Mesenchymal stem cell (in vitro differentiated cells and primary cell): Measurements from ENCODE around the gene ITGA8.
A peak's percentile ranks its signal among the peaks of the same experiment; 100 is the strongest.
"Not testable (repeated sequence)": the region's sequence is repeated elsewhere in the genome, so short reads cannot be mapped to it uniquely, and the experiment has no call there.

Experiments used
- DNase-seq: peaks from one replicate; pipeline ENCODE4 v3.0.0-alpha.2; 2013
- H2AFZ ChIP-seq: one replicate; pipeline ENCODE4 v1.6.1; 2013; ENCODE audit warnings: low read depth, mild to moderate bottlenecking, control low read depth, inconsistent platforms, low read length, moderate library complexity
- H2AK5ac ChIP-seq: 2 replicates; pipeline ENCODE4 v1.6.1; 2013; ENCODE audit warnings: low read length, moderate library complexity, mild to moderate bottlenecking, inconsistent platforms; ENCODE audit not compliant: severe bottlenecking
- H2BK120ac ChIP-seq: one replicate; pipeline ENCODE4 v1.6.1; 2013; ENCODE audit warnings: low read depth, mild to moderate bottlenecking, inconsistent platforms, low read length, moderate library complexity
- H2BK12ac ChIP-seq, 2 experiments: one replicate each; pipeline ENCODE4 v1.6.1; 2013; ENCODE audit warnings: inconsistent platforms in 2 of 2, low read length in 2 of 2, mild to moderate bottlenecking in 2 of 2, moderate library complexity in 2 of 2, control low read depth in 1 of 2
- H2BK15ac ChIP-seq: one replicate; pipeline ENCODE4 v1.6.1; 2013; ENCODE audit warnings: mild to moderate bottlenecking, low read depth, inconsistent platforms; ENCODE audit not compliant: poor library complexity, severe bottlenecking
- H2BK5ac ChIP-seq: 2 replicates; pipeline ENCODE4 v1.6.1; 2013; ENCODE audit warnings: low read depth, mild to moderate bottlenecking, low read length, control low read depth, inconsistent platforms; ENCODE audit not compliant: poor library complexity, severe bottlenecking
- H3K14ac ChIP-seq, 2 experiments: one replicate each; pipeline ENCODE4 v1.6.1; 2013; ENCODE audit warnings: inconsistent platforms in 2 of 2, low read length in 2 of 2, control low read depth in 1 of 2, mild to moderate bottlenecking in 1 of 2, moderate library complexity in 1 of 2
- H3K18ac ChIP-seq, 2 experiments: one replicate each; pipeline ENCODE4 v1.6.1; 2013; ENCODE audit warnings: inconsistent platforms in 2 of 2, low read length in 2 of 2, control low read depth in 1 of 2, low read depth in 1 of 2, mild to moderate bottlenecking in 1 of 2
- H3K23ac ChIP-seq, 2 experiments: one replicate each; pipeline ENCODE4 v1.6.1; 2013; ENCODE audit warnings: inconsistent platforms in 2 of 2, low read length in 2 of 2, mild to moderate bottlenecking in 2 of 2, moderate library complexity in 2 of 2, control low read depth in 1 of 2
- H3K27ac ChIP-seq: 2 replicates; pipeline ENCODE4 v1.5.1; 2013; ENCODE audit warnings: mild to moderate bottlenecking, moderate library complexity, low read length, control low read depth, inconsistent platforms; ENCODE audit not compliant: poor library complexity, severe bottlenecking
- H3K27me3 ChIP-seq, 2 experiments: 2 replicates each; pipeline versions ENCODE4 v1.6.1 to v1.7.0; 2013; ENCODE audit warnings: low read length in 2 of 2, mild to moderate bottlenecking in 2 of 2, moderate library complexity in 2 of 2, control low read depth in 1 of 2, inconsistent platforms in 1 of 2; ENCODE audit not compliant: control insufficient read depth in 1 of 2, insufficient read depth in 1 of 2
- H3K36me3 ChIP-seq, 2 experiments: 2 replicates each; pipeline versions ENCODE4 v1.6.1 to v1.7.0; 2013; ENCODE audit warnings: low read length in 2 of 2, control low read depth in 1 of 2, inconsistent platforms in 1 of 2, low read depth in 1 of 2, mild to moderate bottlenecking in 1 of 2; ENCODE audit not compliant: insufficient read depth in 2 of 2, control insufficient read depth in 1 of 2
- H3K4ac ChIP-seq, 2 experiments: one replicate each; pipeline ENCODE4 v1.6.1; 2013; ENCODE audit warnings: inconsistent platforms in 2 of 2, low read length in 2 of 2, mild to moderate bottlenecking in 2 of 2, moderate library complexity in 2 of 2, control low read depth in 1 of 2, low read depth in 1 of 2
- H3K4me1 ChIP-seq: 2 replicates; pipeline ENCODE4 v1.6.1; 2013; ENCODE audit warnings: low read depth, low read length, control low read depth; ENCODE audit not compliant: control insufficient read depth, insufficient read depth
- H3K4me2 ChIP-seq: 2 replicates; pipeline ENCODE4 v1.6.1; 2013; ENCODE audit warnings: low read length, mild to moderate bottlenecking, inconsistent platforms; ENCODE audit not compliant: poor library complexity, severe bottlenecking
- H3K4me3 ChIP-seq, 2 experiments: 2 replicates each; pipeline versions ENCODE4 v1.5.1 to v1.7.0; 2013; ENCODE audit warnings: low read length in 2 of 2, mild to moderate bottlenecking in 2 of 2, control low read depth in 1 of 2, low read depth in 1 of 2; ENCODE audit not compliant: insufficient read depth in 1 of 2
- H3K79me1 ChIP-seq: replicated peaks from 2 replicates; pipeline ENCODE4 v1.6.1; 2013; ENCODE audit warnings: mild to moderate bottlenecking, control low read depth, low read length, inconsistent platforms; ENCODE audit not compliant: poor library complexity, severe bottlenecking
- H3K9ac ChIP-seq: 2 replicates; pipeline ENCODE4 v1.7.0; 2013; ENCODE audit warnings: mild to moderate bottlenecking, low read length, moderate library complexity
- H3K9me3 ChIP-seq: 2 replicates; pipeline ENCODE4 v1.7.0; 2013; ENCODE audit warnings: mild to moderate bottlenecking, low read length; ENCODE audit not compliant: control insufficient read depth
- H4K8ac ChIP-seq: one replicate; pipeline ENCODE4 v1.6.1; 2013; ENCODE audit warnings: inconsistent platforms, mild to moderate bottlenecking, low read length, moderate library complexity
- H4K91ac ChIP-seq: one replicate; pipeline ENCODE4 v1.6.1; 2013; ENCODE audit warnings: mild to moderate bottlenecking, low read length, inconsistent platforms
- WGBS: methylation state at CpG from one replicate; pipeline ENCODE4 v1.1.7; 2013; ENCODE audit warnings: mixed read lengths; 5-methylcytosine and 5-hydroxymethylcytosine counted together

Gene ITGA8

GRCh38 chr10:15557168-15557567 is 162.6 kb downstream of the ITGA8 start:
- not testable (repeated sequence) for DNase-seq, H2BK120ac ChIP-seq, H3K27ac ChIP-seq, H3K27me3 ChIP-seq, H2BK15ac ChIP-seq, H3K36me3 ChIP-seq, H3K9me3 ChIP-seq, H3K4ac ChIP-seq, H4K8ac ChIP-seq, H3K9ac ChIP-seq, H3K4me2 ChIP-seq, H3K4me1 ChIP-seq, H2AFZ ChIP-seq, H2BK5ac ChIP-seq, H2AK5ac ChIP-seq, H3K23ac ChIP-seq, H3K14ac ChIP-seq, H3K79me1 ChIP-seq, H4K91ac ChIP-seq, H3K4me3 ChIP-seq
- 80% methylated on average over 3 of the region's 3 CpGs for WGBS
- Histone ChIP-seq H2BK12ac (peak overlapping the region in 1 of 2 experiments; percentile 92), H3K18ac (peak overlapping the region in 1 of 2 experiments; percentile 55)

GRCh38 chr10:15550950-15551349 is 168.8 kb downstream of the ITGA8 start:
- Histone ChIP-seq H3K4ac (no peak overlapping the region), H2BK5ac (no peak overlapping the region), H3K9me3 (no peaks in the 10 kb centered on the region), H3K27me3 (peaks cover 3 to 5% of the 10 kb centered on the region in 2 experiments), H3K36me3 (no peaks in the 10 kb centered on the region), H3K18ac (peak overlapping the region in 1 of 2 experiments; percentile 8), H3K9ac (no peak overlapping the region), H2BK12ac (no peak overlapping the region), H2AK5ac (no peak overlapping the region), H2BK120ac (no peak overlapping the region), H4K91ac (no peak overlapping the region), H4K8ac (no peak overlapping the region), H3K4me2 (no peak overlapping the region), H3K4me3 (no peak overlapping the region), H2BK15ac (no peak overlapping the region), H3K14ac (no peak overlapping the region), H3K79me1 (no peaks in the 10 kb centered on the region), H3K4me1 (no peaks in the 10 kb centered on the region), H3K23ac (no peak overlapping the region), H3K27ac (no peak overlapping the region), H2AFZ (no peak overlapping the region)
- DNase-seq = no peak
- 91% methylated on average over 3 of the region's 3 CpGs for WGBS

- H3K36me3 ChIP-seq = no peaks in the 10 kb centered on the region
- H2AFZ ChIP-seq = no peak overlapping the region
- no peak overlapping the region for H3K9ac ChIP-seq
- no peak overlapping the region for H2BK5ac ChIP-seq
- H3K27ac ChIP-seq = no peak overlapping the region
- H3K27me3 ChIP-seq = peaks cover 3 to 5% of the 10 kb centered on the region in 2 experiments
- no peak overlapping the region for H3K18ac ChIP-seq
- H2BK15ac ChIP-seq = no peak overlapping the region
- no peak overlapping the region for H4K8ac ChIP-seq
- no peak for DNase-seq
- no peak overlapping the region for H2BK120ac ChIP-seq
- H3K14ac ChIP-seq = no peak overlapping the region
- peaks cover 4% of the 10 kb centered on the region for H3K9me3 ChIP-seq
- no peak overlapping the region for H3K23ac ChIP-seq
- 78% methylated on average over 7 of the region's 8 CpGs for WGBS
- H2BK12ac ChIP-seq = no peak overlapping the region
- no peak overlapping the region for H3K4me3 ChIP-seq
- H3K4me1 ChIP-seq = no peaks in the 10 kb centered on the region
- no peak overlapping the region for H4K91ac ChIP-seq
- H3K4ac ChIP-seq = no peak overlapping the region
- no peaks in the 10 kb centered on the region for H3K79me1 ChIP-seq
- no peak overlapping the region for H2AK5ac ChIP-seq
- no peak overlapping the region for H3K4me2 ChIP-seq
Observed at GRCh38 chr10:15548331-15548730, 171.4 kb downstream of the ITGA8 start.

GRCh38 chr10:15546606-15547005 is 173.1 kb downstream of the ITGA8 start:
- Histone ChIP-seq H3K4ac (no peak overlapping the region), H2BK5ac (no peak overlapping the region), H2AK5ac (no peak overlapping the region), H3K9ac (no peak overlapping the region), H3K4me2 (no peak overlapping the region), H3K4me1 (no peaks in the 10 kb centered on the region), H3K27ac (no peak overlapping the region), H3K14ac (no peak overlapping the region), H4K8ac (no peak overlapping the region), H3K27me3 (peaks cover 3 to 5% of the 10 kb centered on the region in 2 experiments), H3K23ac (no peak overlapping the region), H2BK12ac (no peak overlapping the region), H3K79me1 (no peaks in the 10 kb centered on the region), H3K4me3 (no peak overlapping the region), H2BK15ac (no peak overlapping the region), H3K18ac (no peak overlapping the region), H4K91ac (no peak overlapping the region), H2BK120ac (no peak overlapping the region), H2AFZ (no peak overlapping the region), H3K9me3 (peaks cover 4% of the 10 kb centered on the region), H3K36me3 (no peaks in the 10 kb centered on the region)
- WGBS = 96% methylated on average over 3 of the region's 5 CpGs
- DNase-seq = no peak
